Hematopoietic multipotent progenitor cell treated with erythropoietin and hydrocortisone succinate and interleukin-3 and kit ligand, for 15 days (in vitro differentiated cells): ENCODE measurements around the gene MMP1.
A peak's percentile ranks its signal among the peaks of the same experiment; 100 is the strongest.

Experiments
- DNase-seq: peaks from one replicate; pipeline ENCODE4 v3.0.0-alpha.2; 2015; ENCODE audit warnings: low spot score

MMP1 gene

DNA sequence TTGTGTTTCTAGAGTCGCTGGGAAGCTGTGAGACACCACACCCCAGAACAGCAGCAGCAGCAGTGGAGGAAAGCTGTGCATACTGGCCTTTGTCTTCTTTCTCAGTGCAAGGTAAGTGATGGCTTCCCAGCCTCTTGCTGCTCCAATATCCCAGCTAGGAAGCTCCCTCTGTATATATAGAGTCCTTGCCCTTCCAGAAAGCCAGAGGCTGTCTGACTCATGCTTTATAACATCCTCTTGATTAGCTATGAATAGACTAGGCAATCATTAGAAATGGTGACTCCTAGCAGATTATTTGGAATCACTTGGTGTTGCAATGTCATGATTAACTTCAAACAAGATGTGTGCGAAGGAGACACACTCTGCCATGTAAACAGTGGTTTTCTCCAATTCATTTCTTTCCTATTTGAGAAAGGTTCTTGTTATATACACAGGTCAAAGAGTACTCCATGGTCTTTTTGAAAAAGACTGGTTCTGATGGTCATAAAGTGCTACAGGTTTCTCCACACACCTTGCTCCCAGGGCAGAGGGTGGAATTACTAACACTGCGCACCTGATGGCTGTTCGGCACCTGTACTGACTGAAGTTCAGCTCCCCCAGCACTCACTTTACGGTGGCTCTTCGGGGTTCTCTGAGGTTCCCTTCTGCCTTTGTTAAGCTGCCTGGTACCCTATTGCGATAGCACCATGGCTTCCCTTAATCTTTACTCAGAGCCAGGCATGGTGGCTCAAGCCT, at the start of gene MMP1:
Gene MMP1, minus strand, starts transcription at position 149 of the 735 bp plus-strand sequence. Its CDS starts 68 bp downstream, at position 81.
- no peak for DNase-seq

- DNase-seq: no peak
Measured at GRCh38 chr11:102846292-102846691, 48.3 kb upstream of the MMP1 start.

GRCh38 chr11:102843489-102843888, 45.5 kb upstream of the MMP1 start, which contains the start of gene MMP3:
MMP3 (minus strand) TSS chr11:102843609; CDS start chr11:102843546, 63 bp downstream.
- no peak for DNase-seq

DNA sequence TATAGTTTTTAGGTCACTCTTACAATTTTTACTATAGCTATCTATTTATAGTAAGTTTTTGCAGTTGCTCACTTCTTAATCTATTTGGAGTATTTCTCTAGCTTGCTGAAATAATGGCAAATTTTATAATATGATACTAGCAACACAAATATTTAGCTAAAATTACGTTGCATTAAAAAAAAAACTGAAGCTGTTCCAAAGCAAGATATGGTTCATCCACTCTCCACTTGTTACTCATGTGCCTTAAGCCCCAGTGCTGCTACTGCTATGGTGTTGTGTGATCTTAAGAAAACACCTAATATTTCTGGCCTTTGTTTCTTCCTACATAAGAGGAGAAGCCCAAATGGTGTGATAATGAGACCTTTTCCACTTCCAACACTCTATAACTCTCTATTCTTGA, 45.0 kb upstream of the MMP1 start:
- no peak for DNase-seq

- DNase-seq: no peak
Measured at GRCh38 chr11:102840018-102840417, 42.1 kb upstream of the MMP1 start.

DNA sequence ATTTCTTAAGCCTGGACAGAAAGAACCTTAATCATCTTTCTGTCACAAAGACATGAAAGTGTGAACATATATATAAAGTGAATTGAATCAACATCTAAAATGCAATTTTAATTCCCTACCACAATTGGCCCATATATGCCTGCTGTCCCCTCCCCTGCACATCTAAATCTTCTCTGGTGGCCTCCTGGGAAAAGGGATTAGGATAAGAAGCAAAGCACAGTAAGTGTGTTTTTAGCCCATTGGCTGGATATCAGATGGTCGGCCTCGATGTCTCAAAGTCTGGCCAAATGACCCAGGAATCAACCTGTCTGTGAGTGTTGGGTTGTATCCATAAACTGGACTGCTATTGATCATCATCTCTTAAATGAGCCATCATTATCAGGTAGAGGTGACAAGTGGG, 39.7 kb upstream of the MMP1 start:
- DNase-seq: no peak

- DNase-seq: no peak
Measured at GRCh38 chr11:102837156-102837555, 39.2 kb upstream of the MMP1 start.

DNA sequence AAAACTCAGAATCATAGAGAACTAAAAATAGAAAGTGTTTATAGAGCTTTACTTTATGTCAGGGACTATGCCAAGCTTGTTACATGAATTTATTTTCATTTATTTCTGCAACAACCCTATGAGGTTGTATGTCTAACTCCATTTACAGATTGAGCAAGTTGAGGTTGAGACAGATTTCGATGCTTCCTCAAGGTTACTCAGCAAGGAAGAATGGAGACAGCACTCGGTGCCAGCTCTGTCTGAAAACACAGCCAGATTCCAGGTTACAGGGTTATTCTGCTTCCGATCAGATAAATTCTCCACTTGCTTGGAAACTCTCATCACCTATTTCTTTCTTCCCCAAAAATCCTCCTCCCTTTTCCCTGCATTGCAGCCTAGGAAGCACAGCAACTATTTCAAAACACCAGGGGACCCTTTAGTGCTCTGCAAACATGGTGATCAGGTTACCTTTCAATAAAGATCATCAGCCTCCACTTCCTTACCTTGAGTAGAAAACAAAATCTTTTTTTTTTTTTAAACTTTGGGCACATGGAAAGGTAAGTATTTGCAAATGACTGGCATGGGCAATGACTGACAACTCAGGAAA, 38.4 kb upstream of the MMP1 start:
- no peak for DNase-seq

DNA sequence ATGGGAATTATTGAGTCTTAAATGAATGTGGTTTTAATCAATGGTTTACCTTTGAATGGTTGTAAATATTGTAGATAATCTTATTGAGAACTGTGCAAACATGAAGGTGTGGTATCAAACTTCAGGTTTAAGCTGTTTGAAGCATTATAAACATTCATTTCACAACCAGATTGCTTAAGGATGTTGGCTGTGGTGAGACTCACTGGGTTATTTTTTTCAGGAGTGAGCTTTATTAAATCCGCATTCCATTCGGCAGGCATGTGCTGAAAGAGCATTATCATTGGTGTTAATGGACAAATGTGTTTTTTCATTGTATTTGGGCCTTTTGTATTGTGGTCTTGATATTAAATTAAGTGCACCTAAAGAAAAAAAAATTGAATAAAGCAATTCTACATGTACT, 35.8 kb upstream of the MMP1 start:
- no peak for DNase-seq

GRCh38 chr11:102832612-102833011, 34.7 kb upstream of the MMP1 start:
- no peak for DNase-seq

DNA sequence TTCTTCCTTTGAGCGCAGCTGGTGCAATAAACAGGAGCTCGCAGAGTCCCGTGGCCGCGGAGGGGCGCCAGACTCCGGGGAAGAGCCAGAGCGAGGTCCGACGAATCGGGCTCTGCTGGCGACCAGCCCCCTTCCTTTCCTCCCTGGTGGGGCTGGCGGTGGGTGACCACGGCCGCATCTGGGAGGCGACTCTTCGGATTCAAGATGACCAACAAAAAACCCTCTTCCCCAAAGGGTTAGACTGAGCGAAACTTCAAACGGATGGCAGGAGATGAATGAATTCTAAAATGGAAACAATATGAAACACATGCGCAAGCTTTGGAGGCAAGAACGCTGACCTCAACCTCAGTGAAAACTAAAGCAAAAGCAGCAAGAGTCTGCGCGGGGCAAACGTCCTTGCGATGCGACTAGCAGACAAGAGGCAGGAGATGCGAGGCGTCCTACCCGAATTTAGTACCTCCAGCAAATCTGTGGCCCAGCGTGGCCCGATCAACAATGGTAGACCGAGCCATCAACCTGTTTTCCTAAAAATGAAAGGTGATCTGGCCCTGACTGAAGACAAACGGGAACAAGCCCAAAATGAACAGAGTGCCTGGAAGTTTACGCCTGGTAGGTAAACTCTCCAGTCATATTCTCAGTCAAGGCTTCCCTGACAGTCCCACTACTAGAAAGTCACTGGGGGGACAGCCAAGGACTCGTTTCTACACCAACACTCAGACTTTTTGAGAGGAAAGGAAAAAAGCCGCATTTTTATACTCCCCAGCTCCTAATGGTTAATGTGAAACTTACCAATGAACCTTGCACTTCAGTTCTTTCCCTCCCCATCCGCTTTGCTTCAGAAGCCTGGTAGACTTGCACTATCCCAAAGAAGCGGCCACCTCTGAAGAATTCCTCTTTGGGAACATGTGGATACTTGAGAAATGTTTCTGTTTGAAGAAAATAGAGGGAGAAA, 33.8 kb upstream of the MMP1 start:
- DNase-seq: no peak

DNA sequence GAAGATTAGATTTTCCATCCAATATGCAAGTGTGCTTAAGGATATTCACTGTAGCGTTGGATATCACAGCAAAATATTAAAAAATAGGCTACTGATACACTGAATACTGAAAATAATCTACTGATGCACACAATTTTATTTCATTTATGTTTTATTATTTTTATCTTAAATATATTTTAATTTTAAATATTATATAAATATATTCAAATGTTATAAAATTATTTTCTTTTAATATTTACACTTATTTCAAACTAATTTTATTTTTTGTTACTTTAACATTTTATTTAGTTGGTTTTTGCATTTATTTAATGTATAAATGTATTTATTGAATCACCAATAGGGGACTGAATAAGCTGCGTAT, 33.1 kb upstream of the MMP1 start:
- no peak for DNase-seq

- DNase-seq: no peak
Measured at GRCh38 chr11:102830001-102830727, 32.2 kb upstream of the MMP1 start.

DNA sequence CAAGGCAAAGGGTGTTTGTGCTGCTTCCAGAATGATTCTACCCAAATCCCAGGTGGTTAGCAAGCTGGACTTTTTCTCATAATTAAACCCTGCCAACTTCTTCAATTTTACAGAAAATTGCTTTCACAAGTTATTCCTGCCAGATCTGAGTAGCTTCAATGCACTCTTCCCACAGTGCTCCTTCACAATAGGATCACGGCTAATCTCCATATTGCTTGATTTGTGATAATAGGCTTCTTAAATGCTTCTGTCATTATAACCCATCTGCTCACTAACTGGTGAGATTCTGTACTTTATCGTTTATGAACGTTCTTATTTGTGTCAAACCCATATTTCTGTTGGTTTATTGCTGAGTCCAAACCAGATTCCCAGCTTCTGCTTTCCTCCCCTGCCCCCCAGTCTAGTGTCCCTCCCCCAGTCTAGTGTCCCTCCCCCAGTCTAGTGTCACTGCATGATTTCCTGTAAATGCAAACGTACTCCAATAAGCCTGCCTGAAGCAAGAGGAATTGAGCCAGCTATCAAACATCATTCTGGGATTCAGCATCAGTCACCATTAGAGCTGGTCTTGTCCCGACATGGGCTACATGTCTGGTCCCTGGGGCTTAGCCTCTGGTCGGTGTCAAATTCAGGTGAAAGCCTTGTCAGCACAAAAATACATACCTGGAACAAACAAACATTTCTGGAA, 31.5 kb upstream of the MMP1 start:
- no peak for DNase-seq

DNA sequence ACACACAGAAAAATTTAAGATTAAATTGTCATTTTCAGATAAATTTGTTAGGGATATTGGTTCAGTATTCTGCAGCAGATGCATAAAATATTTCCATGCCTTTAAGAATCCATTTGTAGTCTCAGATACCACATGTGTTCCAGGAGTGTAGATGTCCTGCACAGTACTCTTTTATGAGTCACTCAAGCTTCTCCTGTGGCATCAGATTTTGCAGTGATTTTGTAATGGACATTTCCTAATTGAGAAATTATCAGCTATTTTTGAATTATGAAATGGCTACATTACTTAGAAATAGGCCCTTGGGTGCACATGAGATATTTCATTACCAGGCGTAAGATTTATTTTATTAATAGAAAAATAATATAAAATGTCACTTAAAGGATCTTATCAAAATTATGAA, 26.6 kb upstream of the MMP1 start:
- no peak for DNase-seq

GRCh38 chr11:102819491-102819890, 21.5 kb upstream of the MMP1 start:
- no peak for DNase-seq

GRCh38 chr11:102813484-102813883, 15.5 kb upstream of the MMP1 start:
- no peak for DNase-seq

DNA sequence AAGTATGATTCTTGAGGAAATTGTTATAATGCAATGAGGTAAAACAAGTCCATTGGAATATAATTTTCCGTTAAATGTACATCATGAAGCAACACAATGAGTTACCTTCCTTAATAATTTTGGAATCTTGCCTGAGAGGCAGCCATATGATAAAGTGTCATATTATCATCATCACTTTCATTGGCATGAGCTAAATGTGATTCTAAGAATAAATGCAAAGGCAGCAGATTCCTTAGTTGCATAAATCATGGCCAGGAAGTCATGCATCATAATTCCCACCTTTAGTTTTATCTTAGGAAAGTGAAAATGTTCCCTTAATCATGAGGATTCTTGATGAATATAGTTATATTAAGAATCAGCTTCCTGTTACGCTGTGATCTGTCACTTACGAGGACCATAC, 14.2 kb upstream of the MMP1 start:
- no peak for DNase-seq

- no peak for DNase-seq
Measured at GRCh38 chr11:102810950-102811660, 13.1 kb upstream of the MMP1 start.

GRCh38 chr11:102809971-102810370, 12.0 kb upstream of the MMP1 start:
- peak; percentile 24 for DNase-seq

GRCh38 chr11:102807921-102808320, 10.0 kb upstream of the MMP1 start:
- peak; percentile 17 for DNase-seq
